GM10847 (cell line): ENCODE results near the gene SLAMF9.

Source experiments
- POLR2A ChIP-seq: IDR thresholded peaks from 2 replicates; pipeline ENCODE4 v1.6.1; 2011; ENCODE audit not compliant: insufficient read length; ENCODE audit errors: extremely low read depth

Gene SLAMF9

DNA sequence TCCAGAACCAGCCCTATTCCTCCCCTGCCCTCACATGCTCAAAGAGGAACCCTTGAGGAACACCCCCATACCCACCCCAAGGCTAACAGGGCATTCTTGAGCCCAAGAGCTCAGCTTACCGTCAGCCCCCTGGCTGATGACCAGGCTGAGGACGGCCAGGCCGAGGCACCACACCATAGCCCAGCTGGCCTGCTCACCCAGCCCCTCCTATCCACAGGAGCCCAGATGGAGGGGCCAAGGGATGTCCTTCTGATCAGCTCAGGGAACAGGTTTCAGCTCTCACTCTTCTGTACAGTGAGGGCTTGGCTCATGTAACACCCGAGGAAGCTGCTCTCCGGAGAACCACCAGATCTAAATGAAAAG lies 10.8 kb downstream of the SLAMF9 start:
- TF ChIP-seq POLR2A, result no peak

DNA sequence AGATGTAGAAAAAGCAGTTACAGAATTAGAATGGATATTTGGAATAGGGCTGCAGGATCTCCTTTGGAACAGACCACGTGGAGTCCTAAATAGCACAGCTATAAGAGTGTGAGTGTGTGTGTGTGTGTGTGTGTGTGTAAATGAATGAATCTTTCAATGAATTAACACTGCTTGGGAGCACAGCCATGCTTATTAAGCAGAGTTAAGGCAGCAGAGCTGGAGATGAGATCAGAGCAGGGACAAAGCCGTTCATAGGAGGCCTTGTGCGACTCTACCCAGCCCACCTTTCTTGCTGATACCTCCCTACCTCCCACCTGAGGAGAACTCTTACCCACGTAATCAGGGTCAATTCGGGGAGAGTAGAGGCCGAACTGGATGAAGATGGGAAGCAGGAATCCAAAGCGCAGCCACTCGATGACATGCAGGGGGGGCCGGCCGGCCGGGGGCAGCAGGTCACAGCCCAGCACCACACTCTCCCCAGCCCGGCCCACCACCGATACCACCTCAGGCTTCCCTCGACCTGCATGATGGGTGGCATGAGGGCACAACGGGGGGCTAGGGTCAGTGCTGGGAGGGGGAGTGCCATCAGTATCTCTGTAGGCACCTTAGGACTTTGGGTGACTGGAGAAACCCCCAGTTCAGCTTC lies 11.3 kb downstream of the SLAMF9 start:
- TF ChIP-seq POLR2A, result no peak

DNA sequence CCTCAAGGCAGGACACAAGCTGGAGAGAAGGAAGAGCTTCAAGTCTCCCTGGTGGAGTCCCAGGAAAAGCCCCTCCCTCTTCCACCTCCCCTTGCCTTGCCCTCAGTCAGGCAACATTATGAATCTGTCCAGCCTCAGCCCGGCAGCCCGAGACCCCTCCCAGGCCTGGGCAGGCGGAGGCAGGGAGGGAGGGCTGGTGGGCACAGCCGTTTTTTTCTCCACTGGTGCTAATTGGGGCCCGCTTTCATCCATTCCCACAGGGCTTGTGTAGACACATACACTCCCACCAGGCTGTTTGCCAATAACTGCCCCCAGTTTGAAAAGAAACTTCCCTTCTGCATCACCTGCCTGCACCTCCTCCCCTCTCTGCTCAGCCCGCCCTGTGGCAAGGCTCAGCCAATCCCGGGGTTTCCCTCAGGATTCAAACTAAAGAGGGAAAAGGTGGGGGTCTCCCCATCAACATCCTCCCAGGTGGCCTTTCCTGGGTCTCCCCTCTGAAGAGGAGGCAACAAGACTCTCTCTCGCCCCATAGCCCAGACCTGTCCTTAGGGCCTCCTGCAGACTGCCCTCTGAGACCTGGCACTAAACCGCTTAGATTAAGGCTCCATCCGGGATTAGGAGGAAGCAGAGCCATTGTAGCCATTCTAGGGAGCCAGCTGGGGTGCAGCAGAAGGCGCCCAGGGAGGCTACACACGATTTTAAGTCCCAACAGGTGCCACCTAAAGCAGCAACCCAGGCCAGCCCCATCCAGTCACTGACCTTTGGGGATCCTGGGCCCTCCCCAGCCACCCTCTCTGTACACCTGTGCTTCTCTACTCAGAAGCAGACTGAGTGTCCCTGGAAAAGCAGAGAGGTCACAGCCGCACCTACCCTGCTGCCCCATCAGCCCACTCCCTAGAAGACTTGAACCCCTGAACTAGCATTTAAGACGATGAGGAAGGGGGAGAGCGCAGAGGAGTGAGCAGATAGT lies 12.2 kb downstream of the SLAMF9 start:
- no peak for TF ChIP-seq POLR2A

DNA sequence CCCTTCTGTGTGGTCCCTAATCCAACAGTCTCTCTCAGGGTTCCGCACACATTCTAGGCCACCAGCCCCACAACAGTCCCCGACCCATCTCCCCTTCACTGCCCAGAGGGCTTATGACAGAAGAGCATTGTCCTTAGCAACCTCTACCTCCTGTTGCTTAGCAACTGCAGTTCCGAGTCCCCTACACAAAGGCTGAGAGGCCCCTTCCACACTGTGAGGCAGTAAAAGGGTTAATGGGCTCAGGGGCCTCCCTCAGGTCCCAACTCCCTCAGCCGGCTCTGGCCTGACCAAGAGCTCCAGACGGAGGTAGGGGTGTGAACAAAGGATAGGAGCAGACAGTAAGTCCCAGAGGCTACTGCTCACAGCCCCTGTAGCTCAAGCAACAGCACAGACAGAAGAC lies 12.9 kb downstream of the SLAMF9 start:
- TF ChIP-seq POLR2A, result no peak

DNA sequence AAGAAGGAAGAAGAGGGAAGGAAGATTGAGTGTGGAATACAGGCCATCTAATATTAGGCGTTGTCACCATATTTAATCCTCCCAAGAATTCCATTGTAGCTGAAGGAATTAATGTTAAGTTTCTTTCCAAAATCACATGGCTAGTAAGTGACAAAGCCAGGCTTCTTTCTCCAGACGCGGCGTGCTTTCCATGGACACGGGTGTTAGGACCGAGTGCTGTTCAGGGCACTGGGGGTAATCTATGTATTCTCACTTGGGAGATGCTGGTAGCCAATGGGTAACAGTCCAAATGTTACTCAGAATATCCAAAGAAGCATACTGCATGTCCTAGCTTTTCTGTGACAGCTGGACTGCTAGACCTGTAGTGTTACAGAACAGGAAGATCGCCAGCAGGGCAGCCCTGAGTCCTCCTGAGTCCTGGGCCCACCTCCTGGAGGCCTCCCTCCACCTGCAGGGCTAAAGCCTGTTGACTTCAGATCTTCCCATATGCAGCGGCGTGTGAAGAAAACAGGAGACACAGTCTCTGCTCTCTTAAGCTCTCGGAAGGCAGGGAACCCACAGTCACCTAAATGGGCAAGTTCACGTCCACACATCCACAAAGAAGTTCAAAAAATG lies 13.9 kb downstream of the SLAMF9 start:
- TF ChIP-seq POLR2A, result no peak

DNA sequence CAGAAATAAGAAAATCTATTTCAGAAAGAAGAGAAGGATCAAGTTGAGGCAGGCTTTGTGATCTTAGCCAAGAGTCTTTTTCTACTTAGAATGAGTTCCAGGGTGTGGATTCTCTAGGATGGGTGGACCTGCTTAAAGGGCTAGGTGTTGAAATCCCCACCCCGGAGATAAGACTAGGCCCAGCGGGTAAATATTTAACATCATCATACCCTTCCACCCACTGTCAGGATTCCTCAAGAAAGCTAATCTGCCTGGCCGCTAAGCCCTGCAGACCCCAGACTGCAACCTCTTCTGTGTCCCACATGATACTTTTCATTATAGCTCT lies 14.4 kb downstream of the SLAMF9 start:
- no peak for TF ChIP-seq POLR2A

DNA sequence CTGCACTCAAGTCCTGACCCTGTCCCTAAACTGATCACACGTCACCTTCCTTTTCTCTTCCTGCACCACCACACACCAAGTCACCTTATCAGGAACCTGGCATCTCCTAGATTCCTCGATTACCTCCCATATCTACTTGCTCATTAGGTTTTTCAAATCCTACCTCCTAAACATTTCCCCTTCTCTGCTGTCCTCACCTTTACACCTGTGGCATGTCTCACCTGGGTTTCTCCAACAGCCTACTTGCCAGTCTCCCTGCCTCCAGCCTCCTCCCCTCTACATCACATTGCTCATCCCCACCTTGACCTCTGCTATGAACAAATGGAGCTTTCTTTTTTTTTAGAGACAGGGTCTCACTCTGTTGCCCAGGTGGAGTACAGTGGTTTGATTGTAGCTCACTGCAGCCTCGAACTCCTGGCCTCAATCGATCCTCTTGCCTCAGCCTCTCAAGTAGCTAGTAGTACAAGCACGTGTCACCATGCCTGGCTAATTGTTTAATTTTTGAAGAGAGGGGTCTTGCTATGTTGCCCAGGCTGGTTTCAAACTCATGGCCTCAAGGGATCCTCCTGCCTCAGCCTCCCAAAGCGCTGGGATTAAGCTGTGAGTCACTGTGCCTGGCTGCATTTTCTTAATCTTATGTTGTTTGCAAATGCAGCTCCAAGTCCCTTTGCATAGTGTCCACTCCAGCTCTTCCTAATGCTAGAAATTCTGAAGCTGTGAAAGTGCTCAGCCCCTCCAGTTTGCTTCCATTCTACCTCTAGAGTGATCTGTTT lies 14.9 kb downstream of the SLAMF9 start:
- TF ChIP-seq POLR2A, result no peak

DNA sequence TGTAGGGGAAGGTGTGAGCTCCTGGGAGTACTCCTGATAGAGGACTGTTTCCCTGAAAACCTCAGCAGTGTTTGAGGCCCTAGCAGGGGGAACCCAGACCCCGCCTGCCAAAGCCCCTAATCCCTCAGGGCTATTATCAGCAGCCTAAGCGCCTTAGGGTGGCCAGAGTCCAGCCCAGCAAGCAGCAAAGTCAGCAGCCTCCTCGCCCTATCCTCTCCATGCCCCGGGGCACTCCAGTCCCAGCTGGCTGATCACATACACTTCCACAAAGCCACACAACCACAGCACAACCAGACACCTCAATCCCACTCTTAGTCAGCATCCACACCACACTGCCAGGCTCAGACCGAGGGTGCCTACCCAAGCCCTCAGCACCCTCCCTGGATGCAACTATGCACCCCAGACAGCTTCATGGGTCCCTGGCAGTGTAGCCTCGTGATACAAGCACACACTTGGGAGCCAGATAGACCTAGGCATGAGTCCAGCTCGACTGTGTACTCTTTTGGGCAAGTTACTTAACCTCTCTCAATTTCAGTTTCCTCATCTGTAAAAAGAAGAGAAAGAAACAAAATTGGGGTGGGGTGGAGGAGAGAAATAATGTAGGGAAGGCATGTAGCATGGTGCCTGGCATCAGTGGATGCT lies 15.7 kb downstream of the SLAMF9 start:
- TF ChIP-seq POLR2A, result no peak

DNA sequence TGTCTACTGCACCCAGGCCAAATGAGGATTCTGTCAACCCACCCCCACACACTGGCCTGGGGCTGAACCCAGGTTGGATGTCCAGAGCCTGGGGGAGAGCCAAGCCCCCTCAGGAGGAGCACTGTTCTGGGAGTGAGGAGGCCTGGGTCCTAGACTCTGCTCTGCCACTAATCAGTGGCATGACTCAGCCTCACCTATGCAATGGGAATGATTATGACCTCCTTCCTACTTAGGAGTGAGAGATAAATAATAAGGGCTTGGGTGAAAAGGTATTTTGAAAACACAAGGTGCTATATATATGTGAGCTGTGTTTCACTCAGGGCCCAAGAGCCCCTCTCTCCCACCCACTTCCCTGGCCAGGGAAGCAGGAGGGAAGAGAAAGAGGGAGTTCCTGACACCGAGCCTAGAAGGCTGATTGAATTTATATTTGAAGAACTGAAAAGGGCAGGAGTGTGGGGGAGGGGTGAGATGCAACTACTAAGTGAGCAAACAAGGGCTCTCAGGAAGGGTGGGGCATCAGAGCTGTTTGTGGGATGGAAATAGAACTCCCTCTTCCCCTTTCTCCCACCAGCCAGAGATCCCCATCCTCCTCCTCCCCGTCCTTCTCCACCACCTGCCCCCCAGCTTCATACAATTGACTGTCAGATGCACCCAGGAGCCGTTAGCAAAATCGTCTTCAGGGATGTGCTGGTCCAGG lies 16.8 kb downstream of the SLAMF9 start:
- no peak for TF ChIP-seq POLR2A

DNA sequence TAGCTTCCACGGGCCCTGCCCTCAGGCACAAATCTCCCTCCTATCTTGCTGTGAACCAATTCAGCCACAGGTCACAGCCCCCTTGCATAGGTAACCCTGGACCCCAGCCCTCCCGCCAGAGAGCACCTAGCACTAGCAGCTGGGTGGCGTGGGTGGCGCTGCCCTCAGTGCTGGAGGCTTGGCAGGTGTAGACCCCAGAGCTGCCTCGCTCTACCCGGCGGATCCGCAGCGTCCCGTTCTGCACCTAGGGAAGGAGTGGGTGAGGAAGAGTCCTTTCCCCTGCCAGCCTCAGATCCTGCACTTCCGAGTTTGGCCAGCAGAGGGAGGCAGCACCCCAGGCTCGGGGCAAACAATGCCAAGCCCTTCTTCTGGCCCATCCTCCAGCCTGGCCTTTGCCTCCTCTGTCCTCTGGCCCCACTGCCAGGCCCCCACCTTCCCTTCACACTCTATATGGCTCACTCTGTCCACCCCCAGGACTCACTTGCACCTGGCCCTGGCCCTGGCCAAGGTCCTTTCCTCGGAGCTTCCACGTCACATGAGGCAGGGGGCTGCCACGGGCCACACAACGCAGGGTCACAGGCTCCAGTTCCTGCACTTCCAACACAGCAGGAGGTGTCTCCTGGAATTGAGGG lies 17.6 kb downstream of the SLAMF9 start:
- TF ChIP-seq POLR2A, result no peak

DNA sequence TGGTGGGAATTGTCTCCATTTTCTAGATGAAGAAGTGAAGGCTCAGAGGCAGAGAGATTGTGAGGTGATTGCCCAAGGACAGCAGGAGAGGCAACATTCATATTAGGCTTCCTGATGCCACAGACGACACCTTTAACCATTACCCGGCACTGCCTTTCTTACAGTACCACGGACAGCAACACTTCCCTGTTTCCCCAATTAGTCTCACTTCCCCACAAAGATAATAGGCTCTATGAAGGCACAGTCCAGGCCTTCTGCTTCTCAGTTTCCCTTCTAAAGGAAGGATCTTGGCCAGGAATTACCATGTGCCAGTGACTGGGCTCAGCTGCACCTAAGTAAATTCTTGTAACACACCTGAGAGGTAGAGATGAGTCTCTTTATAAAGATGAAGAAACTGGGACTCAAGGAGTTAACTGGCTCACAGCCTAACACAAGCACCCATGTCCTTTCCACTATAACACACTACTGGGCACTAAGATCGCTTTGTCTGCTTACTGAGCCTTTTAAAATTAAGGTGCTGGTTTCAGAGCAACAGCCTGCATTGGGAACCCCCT lies 18.2 kb downstream of the SLAMF9 start:
- no peak for TF ChIP-seq POLR2A

DNA sequence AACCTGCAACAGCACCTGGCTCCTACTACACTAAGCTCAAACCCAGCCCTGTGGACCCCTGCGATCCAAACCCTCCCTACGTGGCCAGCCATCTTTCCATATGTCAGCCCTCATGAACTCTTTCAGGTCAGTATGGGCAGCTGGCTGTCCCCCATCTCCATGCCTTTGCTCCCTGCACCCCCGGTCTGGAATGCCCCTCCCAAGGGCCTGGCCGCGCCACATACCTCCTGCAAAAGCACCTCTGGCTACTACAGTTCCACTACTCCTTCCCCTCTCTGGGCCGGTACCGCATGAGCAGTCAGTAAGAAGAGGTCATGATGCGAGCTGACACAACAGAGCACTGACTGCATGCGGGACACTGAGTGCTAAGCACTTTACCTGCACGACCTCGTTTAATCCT lies 18.7 kb downstream of the SLAMF9 start:
- no peak for TF ChIP-seq POLR2A

DNA sequence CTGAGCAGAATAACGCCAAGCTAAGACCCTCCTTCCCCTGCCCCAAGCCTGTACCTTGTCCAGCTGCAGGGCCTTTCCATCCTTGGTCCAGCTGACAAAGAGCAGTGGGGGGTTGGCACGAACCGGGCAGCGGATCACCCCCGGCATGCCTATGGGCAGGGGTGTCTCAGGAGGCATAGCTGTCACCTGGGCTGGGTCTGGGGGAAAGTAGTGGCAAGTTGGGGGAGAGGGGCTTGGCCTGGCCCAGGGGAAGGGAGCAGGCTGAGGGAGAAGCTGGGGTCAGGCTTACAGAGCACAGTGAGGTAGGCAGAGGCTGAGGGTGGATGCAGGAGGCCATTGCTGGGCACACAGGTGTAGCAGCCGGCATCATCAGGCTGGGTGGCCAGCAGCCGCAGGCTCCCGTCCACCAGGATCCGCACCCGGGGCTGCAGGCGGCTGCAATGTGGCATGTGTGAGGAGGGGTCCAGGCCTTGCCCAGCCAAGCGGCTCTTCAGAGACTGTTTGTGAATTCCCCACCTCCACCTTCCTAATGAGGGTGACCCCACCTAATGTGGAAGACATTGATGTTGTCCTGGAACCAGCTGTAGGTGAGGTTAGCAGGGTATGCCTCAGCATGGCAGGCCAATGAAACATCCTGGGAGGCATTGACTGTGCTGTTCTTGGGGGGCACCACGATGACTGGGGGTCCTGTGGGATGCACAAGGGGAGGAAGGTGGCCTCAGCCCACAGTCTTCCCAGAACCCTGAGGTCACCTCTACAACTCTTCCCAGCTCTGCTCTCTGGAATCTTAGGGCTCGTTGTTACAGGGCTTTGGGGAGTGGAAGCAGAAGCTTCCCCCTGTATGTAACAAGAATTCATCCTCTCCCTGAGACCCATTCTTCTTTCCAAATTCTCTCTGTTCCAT lies 19.6 kb downstream of the SLAMF9 start:
- TF ChIP-seq POLR2A, result no peak

DNA sequence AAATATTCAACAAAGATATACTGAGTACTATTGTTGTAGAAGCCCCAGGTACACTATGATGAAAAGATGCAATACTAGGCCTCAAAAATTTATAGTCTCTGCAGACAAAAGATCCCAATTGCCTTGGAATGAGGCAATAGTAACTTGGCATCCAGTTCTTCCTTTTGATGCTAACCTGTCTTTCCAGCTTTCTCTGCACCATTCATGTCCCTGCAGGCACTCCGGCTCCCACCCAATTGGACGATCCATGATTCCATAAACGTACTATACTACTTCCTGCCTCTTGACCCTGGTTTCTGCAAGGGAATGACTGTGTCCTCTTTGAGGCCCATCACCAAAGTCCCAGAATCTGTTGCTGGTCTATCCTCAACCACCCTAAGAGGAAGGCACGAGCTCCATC lies 20.7 kb downstream of the SLAMF9 start:
- no peak for TF ChIP-seq POLR2A
